HFF-Myc (cell line): ENCODE measurements around the gene DISP3.

Experiments
- DNase-seq: peaks from one replicate; pipeline ENCODE4 v3.0.0-alpha.2; 2011; ENCODE audit warnings: low read depth; ENCODE audit errors: extremely low read depth
- H3K4me3 ChIP-seq: replicated peaks from 2 replicates; pipeline ENCODE4 v1.5.1; 2011; ENCODE audit warnings: low read depth, mild to moderate bottlenecking, control low read depth, low read length
- CTCF ChIP-seq: IDR thresholded peaks from 2 replicates; pipeline ENCODE4 v1.5.1; 2012; ENCODE audit warnings: mild to moderate bottlenecking, low read depth, low read length, control low read depth; ENCODE audit errors: missing control alignments

DISP3 gene

GRCh38 chr1:11458811-11459275, 20.1 kb upstream of the DISP3 start:
- H3K4me3 ChIP-seq, result no peak overlapping the region
- no peak for TF ChIP-seq CTCF
- DNase-seq, result no peak

DNA sequence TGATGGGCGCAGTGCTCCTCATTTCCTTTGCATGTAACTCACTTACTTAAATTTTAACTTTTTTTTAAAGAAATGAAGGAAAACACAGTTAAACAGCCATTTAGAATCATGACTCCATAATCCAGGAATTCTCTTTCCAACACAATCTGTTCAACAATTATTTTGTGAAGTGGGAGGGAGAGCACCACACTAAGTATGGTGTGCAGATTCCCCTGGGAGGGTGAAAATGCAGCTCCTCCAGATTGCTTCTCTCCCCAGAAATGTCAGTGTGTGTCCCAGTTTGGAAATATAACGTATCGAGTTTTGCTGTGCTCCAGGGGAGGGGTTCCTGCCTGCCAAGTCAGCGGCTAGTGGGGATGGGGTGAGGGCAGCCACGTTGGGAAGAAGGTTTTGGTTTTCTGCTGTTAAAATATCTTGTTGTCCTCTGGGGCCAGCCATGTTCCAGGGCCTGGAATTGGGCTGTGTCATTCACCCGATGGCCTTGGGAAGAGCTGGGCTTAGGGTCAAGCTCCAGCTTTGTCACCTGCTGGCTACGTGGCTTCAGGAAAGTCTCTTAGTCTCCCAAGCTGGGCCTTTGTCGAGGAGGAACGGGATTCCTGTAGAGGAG, 17.3 kb upstream of the DISP3 start:
- no peak for DNase-seq
- no peak overlapping the region for H3K4me3 ChIP-seq
- no peak for TF ChIP-seq CTCF

- H3K4me3 ChIP-seq, result no peak overlapping the region
- TF ChIP-seq CTCF, result no peak
- no peak for DNase-seq
Measured at GRCh38 chr1:11462224-11462923, 16.6 kb upstream of the DISP3 start.

- no peak overlapping the region for H3K4me3 ChIP-seq
- no peak for TF ChIP-seq CTCF
- DNase-seq, result no peak
Measured at GRCh38 chr1:11463177-11463576, 15.8 kb upstream of the DISP3 start.

DNA sequence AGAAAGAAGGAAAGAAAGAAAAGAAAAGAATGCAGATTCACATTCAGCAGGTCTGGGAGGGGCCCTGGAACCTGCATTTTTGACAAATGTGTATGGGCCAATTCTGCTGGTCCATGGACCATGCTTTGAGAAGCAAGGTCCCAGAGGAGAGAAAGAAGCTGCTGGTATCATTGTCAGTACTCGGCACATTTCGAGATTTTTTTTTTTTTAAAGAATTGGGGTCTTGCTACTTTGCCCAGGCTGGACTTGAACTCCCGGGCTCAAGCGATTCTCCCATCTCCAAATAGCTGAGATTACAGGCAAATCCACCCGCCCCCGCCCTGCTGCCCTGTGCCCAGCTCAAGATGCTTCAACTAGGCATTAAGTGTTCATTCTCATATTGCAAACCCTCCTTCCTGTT, 13.6 kb upstream of the DISP3 start:
- no peak overlapping the region for H3K4me3 ChIP-seq
- no peak for TF ChIP-seq CTCF
- no peak for DNase-seq

DNA sequence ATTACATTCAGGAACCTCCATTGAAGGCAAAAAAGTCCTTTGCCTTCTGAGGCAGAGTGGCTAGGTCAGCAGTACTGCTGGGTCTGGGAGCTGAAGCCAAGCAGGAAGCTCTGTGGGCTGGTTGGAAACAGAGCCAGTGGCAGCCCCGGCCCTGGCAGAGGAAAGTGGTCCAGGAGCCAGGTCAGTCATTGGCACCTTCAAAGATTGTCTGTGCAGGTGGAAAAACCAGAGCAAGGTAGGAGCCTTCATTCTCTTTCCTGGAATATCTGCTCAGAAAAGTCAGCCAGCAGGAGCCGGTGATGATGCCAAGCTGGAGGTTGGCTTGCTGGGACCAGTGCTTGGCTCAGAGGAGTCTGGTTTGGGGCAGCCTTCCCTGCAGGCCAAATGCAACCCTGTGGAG, 12.5 kb upstream of the DISP3 start:
- TF ChIP-seq CTCF, result no peak
- DNase-seq, result no peak
- no peak overlapping the region for H3K4me3 ChIP-seq

DNA sequence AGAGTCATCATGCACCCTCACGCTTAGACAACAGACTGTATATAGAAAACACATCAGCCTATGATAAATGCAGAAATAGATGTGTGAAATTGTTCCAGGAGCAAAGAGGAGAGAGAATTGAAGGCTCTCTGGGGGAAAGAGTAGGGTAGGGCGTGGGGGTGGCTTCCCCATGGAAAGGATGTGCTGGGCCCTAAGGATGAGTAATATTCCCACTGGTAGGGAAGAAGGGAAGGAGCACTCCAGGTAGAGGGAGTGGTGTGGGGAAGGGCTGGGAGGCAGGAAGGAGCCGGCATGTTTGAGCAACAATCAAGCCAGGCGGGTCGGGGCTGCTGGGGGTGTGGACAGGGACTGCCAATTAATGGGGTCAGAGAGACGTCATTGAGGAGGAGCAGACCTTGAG, 10.1 kb upstream of the DISP3 start:
- DNase-seq, result no peak
- no peak for TF ChIP-seq CTCF
- H3K4me3 ChIP-seq, result no peak overlapping the region
